ENCODE data around the gene POLR1E.
"Not testable (repeated sequence)": the region's sequence is repeated elsewhere in the genome, so short reads cannot be mapped to it uniquely, and the experiment has no call there.

The POLR1E gene

GRCh38 chr9:37465249-37466036, 20.3 kb upstream of the POLR1E start, which contains the start of gene ZBTB5:
TSS of gene ZBTB5 (minus strand) at chr9:37465450. CDS start at chr9:37442551, 22,899 bp downstream.
- peak; percentile 100 for DNase-seq

GRCh38 chr9:37466037-37466709, 19.6 kb upstream of the POLR1E start:
- peak; percentile 38 for DNase-seq

GRCh38 chr9:37467530-37467929, 18.2 kb upstream of the POLR1E start:
- not testable (repeated sequence) for DNase-seq

GRCh38 chr9:37468620-37469019, 17.1 kb upstream of the POLR1E start:
- no peak for DNase-seq

- peak; percentile 17 for DNase-seq
Measured at GRCh38 chr9:37471942-37472684, 13.6 kb upstream of the POLR1E start.

- not testable (repeated sequence) for DNase-seq
Measured at GRCh38 chr9:37473982-37474381, 11.8 kb upstream of the POLR1E start.

GRCh38 chr9:37474438-37474837, 11.3 kb upstream of the POLR1E start:
- DNase-seq, result no peak

- no peak for DNase-seq
Measured at GRCh38 chr9:37476930-37477329, 8.8 kb upstream of the POLR1E start.

- not testable (repeated sequence) for DNase-seq
Measured at GRCh38 chr9:37477443-37477842, 8.3 kb upstream of the POLR1E start.

- DNase-seq, result not testable (repeated sequence)
Measured at GRCh38 chr9:37477987-37478619, 7.6 kb upstream of the POLR1E start.

GRCh38 chr9:37480759-37481158, 5.0 kb upstream of the POLR1E start:
- DNase-seq, result no peak

- no peak for DNase-seq
Measured at GRCh38 chr9:37486256-37486615, 488 bp downstream of the POLR1E start.

GRCh38 chr9:37486616-37487548, 1.1 kb downstream of the POLR1E start:
- no peak for DNase-seq

- DNase-seq, result no peak
Measured at GRCh38 chr9:37491939-37492338, 6.2 kb downstream of the POLR1E start.

- DNase-seq, result no peak
Measured at GRCh38 chr9:37495571-37495970, 9.8 kb downstream of the POLR1E start.

GRCh38 chr9:37496020-37496419, 10.3 kb downstream of the POLR1E start:
- no peak for DNase-seq

GRCh38 chr9:37497320-37497719, 11.6 kb downstream of the POLR1E start:
- DNase-seq, result no peak

GRCh38 chr9:37498457-37498856, 12.7 kb downstream of the POLR1E start:
- no peak for DNase-seq

GRCh38 chr9:37499297-37499696, 13.5 kb downstream of the POLR1E start:
- no peak for DNase-seq

- DNase-seq, result no peak
Measured at GRCh38 chr9:37501957-37502596, 16.3 kb downstream of the POLR1E start.

- DNase-seq, result no peak
Measured at GRCh38 chr9:37503736-37504135, 18.0 kb downstream of the POLR1E start.
